GM21528 (cell line): ENCODE measurements around the gene LAMB1.
"Not testable (repeated sequence)": the region's sequence is repeated elsewhere in the genome, so short reads cannot be mapped to it uniquely, and the experiment has no call there.

ENCODE experiments used
- ATAC-seq: cut with Tn5 transposase; IDR thresholded peaks from one replicate; pipeline ENCODE4 v1.9.1; 2021; ENCODE audit warnings: mild to moderate bottlenecking, moderate library complexity; ENCODE audit not compliant: unreplicated experiment, low FRiP score

LAMB1 gene

GRCh38 chr7:108002726-108003598 is at the start of gene LAMB1:
Gene LAMB1 (minus strand): TSS chr7:108003161. CDS start chr7:108002885, 276 bp downstream.
- ATAC-seq = no peak

GRCh38 chr7:108051454-108051853 is 48.5 kb upstream of the LAMB1 start:
- ATAC-seq = no peak

- ATAC-seq = no peak
Measured at GRCh38 chr7:108049962-108050361, 47.0 kb upstream of the LAMB1 start.

- no peak for ATAC-seq
Measured at GRCh38 chr7:108048422-108048821, 45.5 kb upstream of the LAMB1 start.

GRCh38 chr7:108046952-108047506 is 44.1 kb upstream of the LAMB1 start:
- no peak for ATAC-seq

GRCh38 chr7:108045669-108046068 is 42.7 kb upstream of the LAMB1 start:
- no peak for ATAC-seq

- ATAC-seq = no peak
Measured at GRCh38 chr7:108045154-108045553, 42.2 kb upstream of the LAMB1 start.

GRCh38 chr7:108044345-108044744 is 41.4 kb upstream of the LAMB1 start:
- ATAC-seq = no peak

- no peak for ATAC-seq
Measured at GRCh38 chr7:108038986-108039385, 36.0 kb upstream of the LAMB1 start.

- no peak for ATAC-seq
Measured at GRCh38 chr7:108037741-108038140, 34.8 kb upstream of the LAMB1 start.

GRCh38 chr7:108037140-108037539 is 34.2 kb upstream of the LAMB1 start:
- no peak for ATAC-seq

GRCh38 chr7:108034586-108034985 is 31.6 kb upstream of the LAMB1 start:
- no peak for ATAC-seq

- ATAC-seq = no peak
Measured at GRCh38 chr7:108033776-108034497, 31.0 kb upstream of the LAMB1 start.

GRCh38 chr7:108033309-108033708 is 30.3 kb upstream of the LAMB1 start:
- not testable (repeated sequence) for ATAC-seq

GRCh38 chr7:108030516-108030915 is 27.6 kb upstream of the LAMB1 start:
- ATAC-seq = no peak

GRCh38 chr7:108029034-108029433 is 26.1 kb upstream of the LAMB1 start:
- no peak for ATAC-seq

- no peak for ATAC-seq
Measured at GRCh38 chr7:108028111-108028510, 25.1 kb upstream of the LAMB1 start.

GRCh38 chr7:108027239-108027638 is 24.3 kb upstream of the LAMB1 start:
- no peak for ATAC-seq

- ATAC-seq = no peak
Measured at GRCh38 chr7:108026647-108027046, 23.7 kb upstream of the LAMB1 start.

- no peak for ATAC-seq
Measured at GRCh38 chr7:108026116-108026515, 23.2 kb upstream of the LAMB1 start.

GRCh38 chr7:108024538-108024937 is 21.6 kb upstream of the LAMB1 start:
- no peak for ATAC-seq
